ENCODE measurements around the gene NF1.

Gene NF1

GRCh38 chr17:31415640-31416502 lies 321.1 kb downstream of the NF1 start:
- no peak for DNase-seq

- DNase-seq: no peak
Observed at GRCh38 chr17:31416503-31416923, 321.7 kb downstream of the NF1 start.

- DNase-seq: no peak
Observed at GRCh38 chr17:31417051-31417792, 322.4 kb downstream of the NF1 start.

GRCh38 chr17:31418773-31419350 lies 324.1 kb downstream of the NF1 start:
- no peak for DNase-seq

- DNase-seq: no peak
Observed at GRCh38 chr17:31422443-31422842, 327.7 kb downstream of the NF1 start.

- DNase-seq: no peak
Observed at GRCh38 chr17:31424944-31425281, 330.1 kb downstream of the NF1 start.

- peak; percentile 35 for DNase-seq
Observed at GRCh38 chr17:31425282-31426040, 330.7 kb downstream of the NF1 start.

All from SHP77 treated with DMSO at 0.1 percent for 48 hours (cell line).